SK-N-MC (cell line): Measurements from ENCODE around the gene CHEK1.

Experiments
- DNase-seq: peaks from one replicate; pipeline ENCODE4 v3.0.0-alpha.2; 2011; ENCODE audit warnings: low read depth, low spot score
- H3K27ac ChIP-seq: fragments of 200-600 bp; sonication (generic); 2 replicates; pipeline ENCODE4 v1.5.1; 2016; ENCODE audit warnings: mixed run types
- H3K36me3 ChIP-seq: fragments of 200-600 bp; sonication (generic); 2 replicates; pipeline ENCODE4 v1.6.1; 2017; ENCODE audit warnings: antibody characterized with exemption, low read length, mixed read lengths; ENCODE audit not compliant: insufficient read depth
- H3K4me3 ChIP-seq: fragments of 200-600 bp; sonication (generic); 2 replicates; pipeline ENCODE4 v1.5.1; 2016
- H3K9ac ChIP-seq: fragments of 200-600 bp; sonication (generic); 2 replicates; pipeline ENCODE4 v1.8.0; 2017; ENCODE audit warnings: mixed run types, mixed read lengths; ENCODE audit not compliant: insufficient read length
- H3K9me3 ChIP-seq: fragments of 200-600 bp; sonication (generic); 2 replicates; pipeline ENCODE4 v1.6.1; 2017; ENCODE audit warnings: low read depth, mild to moderate bottlenecking, antibody characterized with exemption, low read length, moderate library complexity, mixed read lengths
- EZH2 ChIP-seq: fragments of 200-600 bp; sonication (generic); IDR thresholded peaks from one replicate; pipeline ENCODE4 v1.6.1; 2017; ENCODE audit warnings: antibody characterized with exemption
- FOXP2 ChIP-seq: optimal IDR thresholded peaks from 2 replicates; pipeline ENCODE3; 2011; ENCODE audit warnings: mild to moderate bottlenecking, moderate library complexity; ENCODE audit not compliant: insufficient read depth; ENCODE audit errors: extremely low read length, control extremely low read depth
- POLR2AphosphoS5 ChIP-seq: IDR thresholded peaks from 2 replicates; pipeline ENCODE4 v1.6.1; 2012; ENCODE audit warnings: mild to moderate bottlenecking, low read depth, low read length, borderline replicate concordance

Gene CHEK1

GRCh38 chr11:125618383-125618782 is 6.6 kb upstream of the CHEK1 start:
- Histone ChIP-seq H3K36me3 (peaks cover 85% of the 10 kb centered on the region), H3K27ac (no peak overlapping the region)

GRCh38 chr11:125621995-125622394 is 3.0 kb upstream of the CHEK1 start:
- no peak for TF ChIP-seq EZH2
- TF ChIP-seq POLR2AphosphoS5: no peak
- no peak for TF ChIP-seq FOXP2
- no peak for DNase-seq
- Histone ChIP-seq H3K36me3 (peaks cover 53% of the 10 kb centered on the region), H3K27ac (no peak overlapping the region; the same call in 1 of the 2 replicates), H3K4me3 (no peak overlapping the region), H3K9me3 (no peaks in the 10 kb centered on the region), H3K9ac (no peak overlapping the region)

More at GRCh38 chr11:125618383-125618782, 6.6 kb upstream of the CHEK1 start:
- Histone ChIP-seq H3K4me3 (no peak overlapping the region), H3K9me3 (no peaks in the 10 kb centered on the region), H3K9ac (no peak overlapping the region)
- no peak for DNase-seq
- TF ChIP-seq FOXP2: no peak
- TF ChIP-seq POLR2AphosphoS5: no peak
- no peak for TF ChIP-seq EZH2

DNA sequence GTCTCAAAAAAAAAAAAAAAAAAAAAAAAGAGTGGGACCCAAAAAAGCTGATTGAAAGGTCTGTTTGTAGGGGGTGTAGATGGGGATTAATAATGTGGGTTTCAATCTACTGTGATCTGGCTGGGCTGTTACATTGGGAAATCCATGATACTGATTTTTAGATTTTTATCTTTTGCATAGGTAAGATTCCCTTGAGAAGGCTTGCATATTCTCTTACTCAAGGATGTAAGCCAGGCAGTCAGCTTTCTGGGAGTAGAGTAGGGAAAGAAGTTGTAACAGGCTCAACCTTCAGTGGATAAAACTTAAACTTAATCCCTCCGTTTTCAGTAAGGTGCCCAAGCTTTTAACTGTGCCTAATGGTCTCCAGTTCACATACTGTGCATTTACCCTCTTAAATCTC is 1.9 kb upstream of the CHEK1 start:
- no peak for DNase-seq
- no peaks in the 10 kb centered on the region for H3K9me3 ChIP-seq
- H3K4me3 ChIP-seq: no peak overlapping the region
- peaks cover 52% of the 10 kb centered on the region for H3K36me3 ChIP-seq
- H3K27ac ChIP-seq: no peak overlapping the region
- no peak overlapping the region for H3K9ac ChIP-seq
- TF ChIP-seq FOXP2: no peak
- TF ChIP-seq POLR2AphosphoS5: no peak
- no peak for TF ChIP-seq EZH2

DNA sequence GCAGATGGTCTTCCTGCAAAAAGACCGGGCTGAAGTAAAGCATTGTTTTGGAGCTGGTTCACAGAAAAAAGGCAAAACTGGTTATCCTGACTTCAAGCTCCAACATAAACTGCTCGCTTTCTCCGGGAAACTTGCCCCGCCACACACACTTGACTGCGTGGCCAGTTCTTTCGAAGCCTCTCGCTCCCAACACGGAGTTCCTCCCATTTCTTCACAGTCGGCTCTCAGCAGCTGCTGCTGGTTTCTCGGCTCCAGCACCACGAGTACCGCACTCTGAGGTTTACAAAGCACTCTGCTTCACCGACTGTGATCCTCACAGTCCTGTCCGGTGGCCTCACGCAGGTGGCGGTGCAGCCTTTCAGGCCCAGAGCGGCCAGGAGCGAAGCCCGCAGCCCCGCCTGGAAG is 264 bp downstream of the CHEK1 start:
- peak overlapping the region; percentile 92 for H3K27ac ChIP-seq
- peaks cover 45% of the 10 kb centered on the region for H3K36me3 ChIP-seq
- TF ChIP-seq FOXP2 (no peak), POLR2AphosphoS5 (no peak), EZH2 (no peak)
- no peaks in the 10 kb centered on the region for H3K9me3 ChIP-seq
- peak overlapping the region; percentile 96 for H3K4me3 ChIP-seq
- peak overlapping the region; percentile 88 for H3K9ac ChIP-seq
- no peak for DNase-seq

DNA sequence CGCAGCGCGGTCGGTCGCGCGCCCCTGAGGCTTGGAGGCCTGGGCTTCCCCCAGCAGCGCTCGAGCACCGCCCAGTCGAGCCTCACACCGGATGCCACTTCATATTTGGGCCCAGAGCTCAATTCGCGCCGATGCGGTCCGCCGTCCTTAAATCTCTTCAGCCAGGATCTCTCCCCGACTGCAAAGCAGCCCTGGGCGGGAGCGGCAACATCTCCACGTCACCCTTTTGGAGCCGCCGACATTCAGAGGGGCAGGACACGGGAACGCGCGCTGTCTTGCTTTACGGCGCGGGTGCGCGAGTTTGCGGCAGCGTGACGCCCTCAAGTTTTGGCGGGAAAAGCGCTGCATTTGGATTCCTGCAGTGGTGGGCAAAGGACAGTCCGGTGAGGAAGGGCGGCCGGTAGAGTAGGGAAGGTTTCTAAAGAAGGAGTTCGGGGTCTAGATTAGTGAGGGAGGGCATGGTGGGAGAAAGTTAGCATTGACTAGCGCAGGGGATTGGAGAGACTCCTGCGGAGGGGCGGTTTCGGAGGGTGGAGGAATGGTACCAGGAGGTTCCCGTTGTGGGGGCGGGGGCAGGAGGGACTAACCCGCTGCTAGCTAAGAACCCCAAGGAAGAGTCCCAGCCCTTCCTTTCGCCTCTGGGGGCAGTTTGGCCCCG is 796 bp downstream of the CHEK1 start:
- H3K9ac ChIP-seq: peak overlapping the region; percentile 88
- no peak for TF ChIP-seq FOXP2
- TF ChIP-seq POLR2AphosphoS5: peak; percentile 86
- H3K9me3 ChIP-seq: no peaks in the 10 kb centered on the region
- H3K4me3 ChIP-seq: peak overlapping the region; percentile 96
- peak overlapping the region; percentile 92 for H3K27ac ChIP-seq
- peaks cover 42% of the 10 kb centered on the region for H3K36me3 ChIP-seq
- DNase-seq: peak; percentile 67

DNA sequence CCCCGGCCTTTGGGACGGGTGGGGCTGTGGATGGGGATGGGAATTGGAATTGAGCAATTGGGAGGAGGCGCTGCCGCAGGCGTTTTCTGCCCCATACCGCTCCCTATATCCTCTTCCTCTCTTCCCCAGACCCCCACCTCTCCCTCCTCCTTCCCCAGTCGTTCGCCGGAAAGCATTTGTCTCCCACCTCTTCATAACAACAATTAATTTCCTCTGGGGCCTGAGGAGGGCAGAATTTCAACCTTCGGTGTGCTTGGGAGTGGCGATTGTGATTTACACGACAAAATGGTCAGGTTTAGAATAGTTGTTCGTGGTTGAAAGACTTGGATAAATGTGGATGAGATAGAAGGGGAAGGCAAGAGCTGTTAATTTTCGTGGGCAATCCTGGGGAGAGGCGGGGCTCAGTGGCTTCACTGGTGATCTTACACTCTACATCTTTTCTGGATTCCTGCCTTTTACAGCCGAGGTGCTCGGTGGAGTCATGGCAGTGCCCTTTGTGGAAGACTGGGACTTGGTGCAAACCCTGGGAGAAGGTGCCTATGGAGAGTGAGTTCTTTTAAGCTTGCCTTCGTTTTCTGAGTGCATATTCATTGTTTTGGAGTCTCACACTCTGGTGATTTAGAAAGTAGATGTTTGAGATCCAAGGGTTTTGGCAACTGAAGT is 1.5 kb downstream of the CHEK1 start:
- peak overlapping the region; percentile 92 for H3K27ac ChIP-seq
- H3K36me3 ChIP-seq: peaks cover 40% of the 10 kb centered on the region
- peak overlapping the region; percentile 96 for H3K4me3 ChIP-seq
- peak overlapping the region; percentile 88 for H3K9ac ChIP-seq
- DNase-seq: peak; percentile 51
- TF ChIP-seq POLR2AphosphoS5: no peak
- TF ChIP-seq EZH2: no peak
- TF ChIP-seq FOXP2: no peak
- H3K9me3 ChIP-seq: no peaks in the 10 kb centered on the region

GRCh38 chr11:125627236-125627910 is 2.4 kb downstream of the CHEK1 start:
- TF ChIP-seq POLR2AphosphoS5 (no peak), FOXP2 (no peak), EZH2 (no peak)
- no peak overlapping the region for H3K27ac ChIP-seq
- H3K9ac ChIP-seq: peak overlapping the region; percentile 88
- no peak for DNase-seq
- H3K4me3 ChIP-seq: peak overlapping the region; percentile 96
- H3K9me3 ChIP-seq: no peaks in the 10 kb centered on the region
- H3K36me3 ChIP-seq: peaks cover 43% of the 10 kb centered on the region

- no peak for DNase-seq
- Histone ChIP-seq H3K9ac (no peak overlapping the region), H3K9me3 (no peaks in the 10 kb centered on the region), H3K27ac (no peak overlapping the region), H3K4me3 (no peak overlapping the region), H3K36me3 (peaks cover 90% of the 10 kb centered on the region)
- TF ChIP-seq EZH2 (no peak), POLR2AphosphoS5 (no peak), FOXP2 (no peak)
These were observed 12.9 kb downstream of the CHEK1 start for GRCh38 chr11:125637840-125638239.
